ENCODE results near the gene GALNT18. TPM values are rescaled to one million over a fixed set of nuclear protein-coding genes. Genes with fewer than 3 reads are reported as not detected.

Gene GALNT18
- total and polyA plus RNA-seq, 2 of the 4 experiments (the other 2 are of a cell fraction), result 9.5 to 11.3 TPM

GRCh38 chr11:11413776-11414175 is 208.0 kb downstream of the GALNT18 start:
- H3K18ac ChIP-seq (ENCODE audit: low read depth, low read length), result no peak overlapping the region
- H2BK15ac ChIP-seq (ENCODE audit: low read depth, low read length), result no peak overlapping the region
- no peaks in the 10 kb centered on the region for H4K20me1 ChIP-seq (ENCODE audit: insufficient read depth, low read length)
- H3K27me3 ChIP-seq (ENCODE audit: control insufficient read depth, insufficient read depth, low read length), result no peaks in the 10 kb centered on the region; the same call in 1 of the 2 replicates
- H3K56ac ChIP-seq (ENCODE audit: extremely low read depth, insufficient read depth, low read length), result no peak overlapping the region
- H3K4ac ChIP-seq (ENCODE audit: low read depth, low read length), result no peak overlapping the region
- no peak overlapping the region for H3K14ac ChIP-seq (replicated peaks; ENCODE audit: low read depth, low read length)
- 90% methylated on average over 2 of the region's 6 CpGs; no CpG with 5 or more reads in 1 of the 2 experiments for WGBS, 2 experiments (ENCODE audit: extremely low coverage in 2 of 2, insufficient read length in 1 of 2)
- no peak overlapping the region for H2BK20ac ChIP-seq (ENCODE audit: low read depth, low read length)
- H2BK5ac ChIP-seq (ENCODE audit: low read depth, low read length, poor library complexity, severe bottlenecking), result no peak overlapping the region
- TF ChIP-seq CEBPB (IDR thresholded peaks at IDR 0.05; ENCODE audit: low read depth, low read length), result no peak
- no peak for TF ChIP-seq USF2 (IDR thresholded peaks at IDR 0.05; ENCODE audit: low read depth, low read length)
- no peak for TF ChIP-seq MAFK (IDR thresholded peaks at IDR 0.05; ENCODE audit: low read depth, low read length)
- TF ChIP-seq ELK1 (IDR thresholded peaks at IDR 0.05; ENCODE audit: borderline replicate concordance, low read depth, low read length), result no peak
- TF ChIP-seq RCOR1 (IDR thresholded peaks at IDR 0.05; ENCODE audit: insufficient replicate concordance, low read length), result no peak
- TF ChIP-seq RFX5 (IDR thresholded peaks at IDR 0.05; ENCODE audit: low read depth, low read length), result no peak
- no peak for TF ChIP-seq FOS (IDR thresholded peaks at IDR 0.05; ENCODE audit: low read depth, low read length)
- no peak for TF ChIP-seq BHLHE40 (IDR thresholded peaks at IDR 0.05; ENCODE audit: low read depth, low read length)
- no peak for TF ChIP-seq NFE2L2 (IDR thresholded peaks at IDR 0.05; ENCODE audit: low read depth, low read length)
- TF ChIP-seq SMC3 (IDR thresholded peaks at IDR 0.05; ENCODE audit: low read depth, low read length), result no peak
- no peak for TF ChIP-seq MAZ (IDR thresholded peaks at IDR 0.05; ENCODE audit: borderline replicate concordance, low read depth, low read length)
- no peak overlapping the region for H4K91ac ChIP-seq (ENCODE audit: insufficient read depth, low read depth, low read length)
- H3K4me2 ChIP-seq (ENCODE audit: low read depth, low read length), result no peak overlapping the region
- intact Hi-C loops (cut with micrococcal nuclease), result no loop called here
- dilution Hi-C loops (cut with HindIII; ENCODE audit: low sequenced_read_pairs, unreplicated experiment), result no loop called here
- no peak overlapping the region for H4K5ac ChIP-seq (ENCODE audit: low read depth, low read length)
- H2AK5ac ChIP-seq (ENCODE audit: low read depth, low read length), result no peak overlapping the region
- H2AK9ac ChIP-seq (replicated peaks; ENCODE audit: low read depth, low read length, poor library complexity), result no peak overlapping the region
- H3K27ac ChIP-seq (ENCODE audit: insufficient read depth, low read length), result no peak overlapping the region
- no peak overlapping the region for H4K8ac ChIP-seq (ENCODE audit: low read depth in 2 of 2, low read length in 2 of 2)
- POLR2A ChIA-PET (ENCODE audit: unreplicated experiment), result no interaction called here
- H3K9me1 ChIP-seq (ENCODE audit: insufficient read depth, low read length), result peaks cover 5% of the 10 kb centered on the region; the same call in 1 of the 2 replicates
- H3K79me1 ChIP-seq (ENCODE audit: low read depth in 1 of 2, low read length in 2 of 2), result no peaks in the 10 kb centered on the region
- no TSS peak for BruUV-seq (replicated peaks)
- in situ Hi-C loops (cut with MboI; ENCODE audit: low sequenced_read_pairs), result no loop called here
- ATAC-seq (ENCODE audit: low read depth) (no peak), DNase-seq (no peak)
- no peak overlapping the region for H3K4me3 ChIP-seq (ENCODE audit: insufficient read depth, low read depth, low read length)
- H3K23ac ChIP-seq (ENCODE audit: low read depth, low read length), result no peak overlapping the region
- no peaks in the 10 kb centered on the region for H3K36me3 ChIP-seq (ENCODE audit: control insufficient read depth, insufficient read depth, low read length)
- CTCF ChIA-PET, result no interaction called here
- no peak overlapping the region for H2BK120ac ChIP-seq (ENCODE audit: low read depth, low read length)
- H3K4me1 ChIP-seq (ENCODE audit: control insufficient read depth, insufficient read depth, low read length), result peaks cover 4% of the 10 kb centered on the region; the same call in 1 of the 2 replicates
- H2AFZ ChIP-seq (replicated peaks; ENCODE audit: low read length, poor library complexity), result no peak overlapping the region
- H3K9me3 ChIP-seq (ENCODE audit: control insufficient read depth, insufficient read depth, low read length), result no peaks in the 10 kb centered on the region
- H3K9ac ChIP-seq (ENCODE audit: low read depth, low read length), result no peak overlapping the region

All from IMR-90 (cell line).